Measurements from ENCODE around the gene MAVS. TPM values are rescaled to one million over a fixed set of nuclear protein-coding genes. Genes with fewer than 3 reads are reported as not detected.
"Not testable (repeated sequence)": the region's sequence is repeated elsewhere in the genome, so short reads cannot be mapped to it uniquely, and the experiment has no call there.

The MAVS gene
- total and polyA plus RNA-seq, 3 donors from 2014 or later: 14.5 to 34.6 (median 28.5) TPM

DNA sequence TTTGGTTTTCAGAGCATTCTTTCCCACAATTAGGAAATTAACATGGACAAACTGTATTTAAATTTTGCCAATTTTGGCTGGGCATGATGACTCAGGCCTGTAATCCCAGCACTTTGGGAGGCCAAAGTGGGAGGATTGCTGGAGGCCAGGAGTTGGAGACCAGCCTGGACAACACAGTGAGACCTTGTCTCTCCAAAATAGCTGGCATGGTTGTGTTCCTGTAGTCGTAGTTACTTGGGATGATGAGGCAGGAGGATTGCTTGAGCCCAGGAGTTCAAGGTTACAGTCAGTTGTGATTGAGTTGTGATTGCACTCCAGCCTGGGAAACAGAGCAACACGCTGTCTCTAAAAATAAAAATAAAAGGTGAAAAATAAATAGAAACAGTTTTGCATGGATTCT lies 57.6 kb downstream of the MAVS start:
- Histone ChIP-seq H3K9me3 (no peaks in the 10 kb centered on the region), H3K4me3 (no peak overlapping the region), H3K27ac (peak overlapping the region in 1 of 2 donors; percentile 46), H3K27me3 (no peaks in the 10 kb centered on the region), H3K36me3 (ENCODE audit: low read depth, missing control alignments) (no peaks in the 10 kb centered on the region), H3K4me1 (peaks cover 57% of the 10 kb centered on the region)
- intact Hi-C loops (cut with DNase I; ENCODE audit: low total_unique reads): no loop called here
- DNase-seq: no peak
- WGBS, 2 donors: 41 to 53% methylated on average over 2 of the region's 2 CpGs
- TF ChIP-seq POLR2A (IDR thresholded peaks at IDR 0.05): no peak
- TF ChIP-seq, protein P1, sequence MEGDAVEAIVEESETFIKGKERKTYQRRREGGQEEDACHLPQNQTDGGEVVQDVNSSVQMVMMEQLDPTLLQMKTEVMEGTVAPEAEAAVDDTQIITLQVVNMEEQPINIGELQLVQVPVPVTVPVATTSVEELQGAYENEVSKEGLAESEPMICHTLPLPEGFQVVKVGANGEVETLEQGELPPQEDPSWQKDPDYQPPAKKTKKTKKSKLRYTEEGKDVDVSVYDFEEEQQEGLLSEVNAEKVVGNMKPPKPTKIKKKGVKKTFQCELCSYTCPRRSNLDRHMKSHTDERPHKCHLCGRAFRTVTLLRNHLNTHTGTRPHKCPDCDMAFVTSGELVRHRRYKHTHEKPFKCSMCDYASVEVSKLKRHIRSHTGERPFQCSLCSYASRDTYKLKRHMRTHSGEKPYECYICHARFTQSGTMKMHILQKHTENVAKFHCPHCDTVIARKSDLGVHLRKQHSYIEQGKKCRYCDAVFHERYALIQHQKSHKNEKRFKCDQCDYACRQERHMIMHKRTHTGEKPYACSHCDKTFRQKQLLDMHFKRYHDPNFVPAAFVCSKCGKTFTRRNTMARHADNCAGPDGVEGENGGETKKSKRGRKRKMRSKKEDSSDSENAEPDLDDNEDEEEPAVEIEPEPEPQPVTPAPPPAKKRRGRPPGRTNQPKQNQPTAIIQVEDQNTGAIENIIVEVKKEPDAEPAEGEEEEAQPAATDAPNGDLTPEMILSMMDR (IDR thresholded peaks at IDR 0.05): no peak

DNA sequence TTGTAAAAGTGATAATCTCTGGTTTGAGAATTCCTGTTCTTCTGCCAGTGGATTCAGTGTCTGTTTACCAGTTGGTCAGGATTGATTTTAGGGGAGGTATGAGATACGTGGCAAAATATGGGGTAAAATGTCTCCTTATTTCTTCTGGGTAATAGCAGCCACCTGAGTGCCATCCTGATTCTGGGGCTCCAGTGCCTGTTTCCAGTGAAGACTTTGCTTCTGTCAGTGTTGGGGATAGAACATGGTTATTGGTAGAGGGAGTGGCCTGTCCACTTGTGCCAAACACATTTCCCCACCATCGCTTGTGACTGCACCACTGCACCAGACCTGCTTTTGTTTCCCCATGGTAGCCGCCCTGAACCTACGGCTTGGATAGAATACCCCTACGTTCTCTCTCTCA lies 58.2 kb downstream of the MAVS start:
- Histone ChIP-seq H3K36me3 (ENCODE audit: low read depth, missing control alignments) (no peaks in the 10 kb centered on the region), H3K27ac (peak overlapping the region in 1 of 2 donors; percentile 46), H3K9me3 (no peaks in the 10 kb centered on the region), H3K4me1 (peaks cover 62% of the 10 kb centered on the region), H3K4me3 (no peak overlapping the region), H3K27me3 (no peaks in the 10 kb centered on the region)
- WGBS, 2 donors: 54 to 67% methylated on average over 5 of the region's 5 CpGs
- intact Hi-C loops (cut with DNase I; ENCODE audit: low total_unique reads): no loop called here
- TF ChIP-seq POLR2A (IDR thresholded peaks at IDR 0.05): no peak
- TF ChIP-seq, protein P1 (IDR thresholded peaks at IDR 0.05): no peak
- no peak for DNase-seq

DNA sequence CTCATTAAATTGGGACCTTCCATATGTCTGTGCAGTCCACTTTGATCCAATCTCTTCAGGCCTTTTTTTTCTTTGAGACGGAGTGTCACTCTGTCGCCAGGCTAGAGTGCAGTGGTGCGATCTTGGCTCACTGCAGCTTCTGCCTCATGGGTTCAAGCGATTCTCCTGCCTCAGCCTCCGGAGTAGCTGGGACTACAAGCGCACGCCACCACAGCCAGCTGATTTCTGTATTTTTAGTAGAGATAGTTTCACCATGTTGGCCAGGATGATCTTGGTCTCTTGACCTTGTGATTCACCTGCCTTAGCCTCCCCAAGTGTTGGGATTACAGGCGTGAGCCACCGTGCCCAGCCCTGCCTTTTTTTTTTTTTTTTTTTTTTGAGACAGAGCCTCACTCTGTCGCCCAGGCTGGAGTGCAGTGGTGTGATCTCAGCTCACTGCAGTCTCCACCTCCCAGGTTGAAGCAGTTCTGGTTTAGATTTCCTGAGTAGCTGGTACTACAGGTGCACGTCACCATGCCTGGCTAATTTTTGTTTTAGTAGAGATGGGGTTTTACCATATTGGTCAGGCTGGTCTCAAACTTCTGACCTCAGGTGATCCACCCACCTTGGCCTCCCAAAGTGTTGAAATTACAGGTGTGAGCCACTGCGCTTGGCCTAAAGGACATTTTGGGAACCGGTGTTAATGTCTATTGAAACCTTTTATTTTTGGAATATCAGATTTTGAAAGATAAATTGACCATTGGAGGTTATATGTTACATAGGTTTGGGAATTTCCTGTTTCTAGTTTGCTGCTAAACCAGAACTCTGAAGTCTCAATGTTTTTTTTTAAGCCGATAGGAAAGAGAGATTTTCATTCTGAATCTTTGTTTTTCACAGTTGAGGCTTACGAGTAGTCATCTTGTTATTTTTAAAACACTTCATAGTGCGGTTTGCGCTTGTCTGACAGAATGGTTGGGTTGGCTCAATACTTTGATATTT lies 60.4 kb downstream of the MAVS start:
- H3K36me3 ChIP-seq (ENCODE audit: low read depth, missing control alignments); H3K27ac ChIP-seq; H3K4me3 ChIP-seq; intact Hi-C loops (cut with DNase I; ENCODE audit: low total_unique reads); H3K9me3 ChIP-seq; H3K27me3 ChIP-seq: not testable (repeated sequence)
- WGBS, 2 donors: 74 to 81% methylated on average over 17 of the region's 17 CpGs
- peaks cover 54% of the 10 kb centered on the region for H3K4me1 ChIP-seq
- DNase-seq: peak; percentile 12

DNA sequence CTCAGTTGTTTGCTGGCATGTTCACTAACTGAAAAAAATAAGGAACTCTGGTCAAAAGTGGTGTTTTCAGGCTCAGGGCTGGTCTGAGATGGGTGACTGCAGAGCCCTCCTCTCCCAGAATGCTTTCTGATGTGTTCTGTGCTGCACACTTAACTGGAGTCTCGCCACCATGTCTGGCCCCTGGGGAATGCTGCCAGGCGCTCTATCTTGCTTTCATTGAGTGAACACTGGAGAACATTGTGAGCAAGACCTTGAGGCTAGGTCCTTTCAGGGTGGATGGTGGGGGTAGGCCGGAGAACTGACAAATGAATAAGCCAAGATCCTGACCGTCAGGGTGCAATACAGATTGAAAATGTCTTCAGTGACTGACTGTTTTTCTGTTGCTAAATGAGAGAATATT lies 62.0 kb downstream of the MAVS start:
- intact Hi-C loops (cut with DNase I; ENCODE audit: low total_unique reads): no loop called here
- Histone ChIP-seq H3K36me3 (ENCODE audit: low read depth, missing control alignments) (no peaks in the 10 kb centered on the region), H3K4me3 (no peak overlapping the region), H3K27ac (peak overlapping the region in 1 of 2 donors; percentile 62), H3K27me3 (no peaks in the 10 kb centered on the region), H3K4me1 (peaks cover 48% of the 10 kb centered on the region), H3K9me3 (no peaks in the 10 kb centered on the region)
- DNase-seq: peak; percentile 93
- WGBS, 2 donors: 51 to 66% methylated on average over 4 of the region's 4 CpGs
- TF ChIP-seq, protein P1 (IDR thresholded peaks at IDR 0.05): no peak
- TF ChIP-seq POLR2A (IDR thresholded peaks at IDR 0.05): no peak

DNA sequence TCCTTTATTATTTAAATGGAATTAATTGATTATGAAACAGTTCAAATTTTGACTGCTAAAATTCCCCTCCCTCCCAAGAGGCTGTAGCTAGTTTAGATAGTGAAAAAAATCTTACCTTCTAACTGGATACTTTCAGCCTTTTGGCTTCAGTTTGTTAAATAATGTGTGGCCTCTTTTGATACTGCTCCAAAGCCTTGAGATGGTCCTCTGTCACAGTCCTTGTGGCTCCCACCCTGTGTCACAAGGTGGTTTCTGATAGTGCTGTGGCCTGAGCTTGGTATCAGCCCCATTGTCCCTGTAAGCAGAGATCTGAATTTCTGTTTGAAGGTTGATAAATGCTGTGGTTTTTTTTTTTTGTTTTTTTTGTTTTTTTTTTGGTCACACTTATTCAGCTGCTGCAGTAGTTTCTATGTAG lies 63.3 kb downstream of the MAVS start:
- no peaks in the 10 kb centered on the region for H3K9me3 ChIP-seq
- H3K27me3 ChIP-seq: no peaks in the 10 kb centered on the region
- H3K4me3 ChIP-seq: no peak overlapping the region
- no peak for TF ChIP-seq POLR2A (IDR thresholded peaks at IDR 0.05)
- TF ChIP-seq, protein P1 (IDR thresholded peaks at IDR 0.05): no peak
- H3K27ac ChIP-seq: peak overlapping the region; percentile 62 to 66
- H3K4me1 ChIP-seq: peaks cover 39% of the 10 kb centered on the region
- no peaks in the 10 kb centered on the region for H3K36me3 ChIP-seq (ENCODE audit: low read depth, missing control alignments)
- intact Hi-C loops (cut with DNase I; ENCODE audit: low total_unique reads): no loop called here
- DNase-seq: peak; percentile 65

Measured in testis (tissue), 3 donors.